ENCODE data around the gene CYBRD1.

CYBRD1 gene

GRCh38 chr2:171550613-171551012 is 28.3 kb downstream of the CYBRD1 start:
- Histone ChIP-seq H2AFZ (ENCODE audit: insufficient read depth, low read length, poor library complexity) (no peak overlapping the region), H2BK12ac (ENCODE audit: low read length) (no peak overlapping the region), H3K23ac (ENCODE audit: low read length) (no peak overlapping the region), H3K14ac (ENCODE audit: low read length) (no peak overlapping the region), H3K9ac (ENCODE audit: low read length) (no peak overlapping the region), H3K4ac (ENCODE audit: low read depth, low read length) (no peak overlapping the region), H3K9me3 (ENCODE audit: insufficient read depth, low read depth, low read length) (no peaks in the 10 kb centered on the region), H2BK5ac (ENCODE audit: low read depth, low read length, poor library complexity) (no peak overlapping the region), H3K18ac (ENCODE audit: low read length) (no peak overlapping the region), H4K91ac (ENCODE audit: low read depth, low read length) (no peak overlapping the region), H3K36me3 (ENCODE audit: control insufficient read depth in 1 of 2, insufficient read depth in 2 of 2, low read length in 2 of 2) (no peaks in the 10 kb centered on the region), H3K27ac (ENCODE audit: low read depth, low read length) (no peak overlapping the region), H3K4me1 (ENCODE audit: control insufficient read depth in 1 of 2, insufficient read depth in 2 of 2, low read length in 2 of 2) (no peaks in the 10 kb centered on the region), H3K27me3 (ENCODE audit: insufficient read depth, low read length) (no peaks in the 10 kb centered on the region), H2BK120ac (ENCODE audit: insufficient read depth, low read length, poor library complexity) (no peak overlapping the region), H3K79me1 (ENCODE audit: low read length) (no peaks in the 10 kb centered on the region), H3K79me2 (ENCODE audit: control insufficient read depth, insufficient read depth, low read length, poor library complexity) (no peaks in the 10 kb centered on the region), H2AK5ac (ENCODE audit: low read length) (no peak overlapping the region), H4K8ac (ENCODE audit: low read depth, low read length) (no peak overlapping the region), H4K12ac (ENCODE audit: low read depth, low read length) (no peak overlapping the region), H3K4me2 (ENCODE audit: low read length) (no peak overlapping the region), H3K4me3 (ENCODE audit: low read depth, low read length) (no peak overlapping the region)
- peak in 1 of 2 donors; percentile 42 for DNase-seq

- H3K9ac ChIP-seq (ENCODE audit: low read length) = no peak overlapping the region
- no peak overlapping the region for H3K23ac ChIP-seq (ENCODE audit: low read length)
- H4K8ac ChIP-seq (ENCODE audit: low read depth, low read length) = no peak overlapping the region
- H3K27ac ChIP-seq (ENCODE audit: low read depth, low read length) = no peak overlapping the region
- H2AFZ ChIP-seq (ENCODE audit: insufficient read depth, low read length, poor library complexity) = no peak overlapping the region
- no peak overlapping the region for H3K4me3 ChIP-seq (ENCODE audit: low read depth, low read length)
- no peaks in the 10 kb centered on the region for H3K27me3 ChIP-seq (ENCODE audit: insufficient read depth, low read length)
- no peaks in the 10 kb centered on the region for H3K36me3 ChIP-seq (ENCODE audit: control insufficient read depth in 1 of 2, insufficient read depth in 2 of 2, low read length in 2 of 2)
- H2BK12ac ChIP-seq (ENCODE audit: low read length) = no peak overlapping the region
- no peak overlapping the region for H2BK120ac ChIP-seq (ENCODE audit: insufficient read depth, low read length, poor library complexity)
- no peaks in the 10 kb centered on the region for H3K4me1 ChIP-seq (ENCODE audit: control insufficient read depth in 1 of 2, insufficient read depth in 2 of 2, low read length in 2 of 2)
- no peak overlapping the region for H2AK5ac ChIP-seq (ENCODE audit: low read length)
- no peak overlapping the region for H4K91ac ChIP-seq (ENCODE audit: low read depth, low read length)
- H3K4me2 ChIP-seq (ENCODE audit: low read length) = no peak overlapping the region
- H3K14ac ChIP-seq (ENCODE audit: low read length) = no peak overlapping the region
- H3K79me2 ChIP-seq (ENCODE audit: control insufficient read depth, insufficient read depth, low read length, poor library complexity) = no peaks in the 10 kb centered on the region
- H3K79me1 ChIP-seq (ENCODE audit: low read length) = no peaks in the 10 kb centered on the region
- no peak overlapping the region for H4K12ac ChIP-seq (ENCODE audit: low read depth, low read length)
- no peak overlapping the region for H3K4ac ChIP-seq (ENCODE audit: low read depth, low read length)
- DNase-seq = no peak
- H3K18ac ChIP-seq (ENCODE audit: low read length) = no peak overlapping the region
- no peak overlapping the region for H2BK5ac ChIP-seq (ENCODE audit: low read depth, low read length, poor library complexity)
- H3K9me3 ChIP-seq (ENCODE audit: insufficient read depth, low read depth, low read length) = no peaks in the 10 kb centered on the region
Measured at GRCh38 chr2:171551836-171552235, 29.6 kb downstream of the CYBRD1 start.

DNA sequence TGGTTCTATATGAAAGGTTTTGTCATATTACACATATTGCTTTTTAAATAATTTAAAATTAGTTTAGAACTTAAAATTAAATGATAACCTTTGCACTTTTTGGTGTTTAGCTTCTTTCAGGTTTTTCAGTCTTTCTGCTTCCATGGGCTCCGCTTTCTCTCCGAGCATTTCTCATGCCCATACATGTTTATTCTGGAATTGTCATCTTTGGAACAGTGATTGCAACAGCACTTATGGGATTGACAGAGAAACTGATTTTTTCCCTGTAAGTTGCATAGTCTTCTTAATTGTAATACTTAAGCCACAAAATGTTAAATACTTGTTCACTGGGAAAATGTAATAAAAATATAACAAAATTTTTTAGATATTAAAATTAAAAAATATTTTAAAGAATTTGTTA is 31.0 kb downstream of the CYBRD1 start:
- DNase-seq = no peak
- Histone ChIP-seq H2BK120ac (ENCODE audit: insufficient read depth, low read length, poor library complexity) (no peak overlapping the region), H3K9me3 (ENCODE audit: insufficient read depth, low read depth, low read length) (no peaks in the 10 kb centered on the region), H3K23ac (ENCODE audit: low read length) (no peak overlapping the region), H3K14ac (ENCODE audit: low read length) (no peak overlapping the region), H4K8ac (ENCODE audit: low read depth, low read length) (no peak overlapping the region), H2BK5ac (ENCODE audit: low read depth, low read length, poor library complexity) (no peak overlapping the region), H2AK5ac (ENCODE audit: low read length) (no peak overlapping the region), H3K4me1 (ENCODE audit: control insufficient read depth in 1 of 2, insufficient read depth in 2 of 2, low read length in 2 of 2) (no peaks in the 10 kb centered on the region), H3K27ac (ENCODE audit: low read depth, low read length) (no peak overlapping the region), H3K4me3 (ENCODE audit: low read depth, low read length) (no peak overlapping the region), H3K18ac (ENCODE audit: low read length) (no peak overlapping the region), H3K27me3 (ENCODE audit: insufficient read depth, low read length) (no peaks in the 10 kb centered on the region), H2AFZ (ENCODE audit: insufficient read depth, low read length, poor library complexity) (no peak overlapping the region), H3K79me2 (ENCODE audit: control insufficient read depth, insufficient read depth, low read length, poor library complexity) (no peaks in the 10 kb centered on the region), H3K4ac (ENCODE audit: low read depth, low read length) (no peak overlapping the region), H4K12ac (ENCODE audit: low read depth, low read length) (no peak overlapping the region), H3K9ac (ENCODE audit: low read length) (no peak overlapping the region), H3K36me3 (ENCODE audit: control insufficient read depth in 1 of 2, insufficient read depth in 2 of 2, low read length in 2 of 2) (no peaks in the 10 kb centered on the region), H3K4me2 (ENCODE audit: low read length) (no peak overlapping the region), H3K79me1 (ENCODE audit: low read length) (no peaks in the 10 kb centered on the region), H2BK12ac (ENCODE audit: low read length) (no peak overlapping the region), H4K91ac (ENCODE audit: low read depth, low read length) (no peak overlapping the region)
- no CpG with 5 or more reads among the region's 2 CpGs for WGBS (ENCODE audit: extremely low coverage, insufficient coverage, insufficient read length)

- Histone ChIP-seq H3K4me3 (ENCODE audit: low read depth, low read length) (no peak overlapping the region), H3K23ac (ENCODE audit: low read length) (no peak overlapping the region), H3K79me2 (ENCODE audit: control insufficient read depth, insufficient read depth, low read length, poor library complexity) (no peaks in the 10 kb centered on the region), H3K14ac (ENCODE audit: low read length) (no peak overlapping the region), H4K91ac (ENCODE audit: low read depth, low read length) (no peak overlapping the region), H4K12ac (ENCODE audit: low read depth, low read length) (no peak overlapping the region), H3K18ac (ENCODE audit: low read length) (no peak overlapping the region), H2AK5ac (ENCODE audit: low read length) (no peak overlapping the region), H2BK5ac (ENCODE audit: low read depth, low read length, poor library complexity) (no peak overlapping the region), H3K9ac (ENCODE audit: low read length) (no peak overlapping the region), H3K9me3 (ENCODE audit: insufficient read depth, low read depth, low read length) (no peaks in the 10 kb centered on the region), H3K79me1 (ENCODE audit: low read length) (no peaks in the 10 kb centered on the region), H2AFZ (ENCODE audit: insufficient read depth, low read length, poor library complexity) (no peak overlapping the region), H3K4ac (ENCODE audit: low read depth, low read length) (no peak overlapping the region), H3K36me3 (ENCODE audit: control insufficient read depth in 1 of 2, insufficient read depth in 2 of 2, low read length in 2 of 2) (no peaks in the 10 kb centered on the region), H3K27ac (ENCODE audit: low read depth, low read length) (no peak overlapping the region), H3K4me2 (ENCODE audit: low read length) (no peak overlapping the region), H3K4me1 (ENCODE audit: control insufficient read depth in 1 of 2, insufficient read depth in 2 of 2, low read length in 2 of 2) (no peaks in the 10 kb centered on the region), H3K27me3 (ENCODE audit: insufficient read depth, low read length) (no peaks in the 10 kb centered on the region), H2BK12ac (ENCODE audit: low read length) (no peak overlapping the region), H4K8ac (ENCODE audit: low read depth, low read length) (no peak overlapping the region), H2BK120ac (ENCODE audit: insufficient read depth, low read length, poor library complexity) (no peak overlapping the region)
- peak; percentile 58 to 72 for DNase-seq
- WGBS (ENCODE audit: extremely low coverage, insufficient coverage, insufficient read length) = no CpG with 5 or more reads among the region's 8 CpGs
Measured at GRCh38 chr2:171553858-171554257, 31.6 kb downstream of the CYBRD1 start.
